AG08395 (cell line): ENCODE measurements around the gene KCNK2.
A peak's percentile ranks its signal among the peaks of the same experiment; 100 is the strongest.
"Not testable (repeated sequence)": the region's sequence is repeated elsewhere in the genome, so short reads cannot be mapped to it uniquely, and the experiment has no call there.

Source experiments
- DNase-seq: peaks from one replicate; pipeline ENCODE4 v3.0.0; 2012; ENCODE audit warnings: mixed read lengths, low spot score

Gene KCNK2

DNA sequence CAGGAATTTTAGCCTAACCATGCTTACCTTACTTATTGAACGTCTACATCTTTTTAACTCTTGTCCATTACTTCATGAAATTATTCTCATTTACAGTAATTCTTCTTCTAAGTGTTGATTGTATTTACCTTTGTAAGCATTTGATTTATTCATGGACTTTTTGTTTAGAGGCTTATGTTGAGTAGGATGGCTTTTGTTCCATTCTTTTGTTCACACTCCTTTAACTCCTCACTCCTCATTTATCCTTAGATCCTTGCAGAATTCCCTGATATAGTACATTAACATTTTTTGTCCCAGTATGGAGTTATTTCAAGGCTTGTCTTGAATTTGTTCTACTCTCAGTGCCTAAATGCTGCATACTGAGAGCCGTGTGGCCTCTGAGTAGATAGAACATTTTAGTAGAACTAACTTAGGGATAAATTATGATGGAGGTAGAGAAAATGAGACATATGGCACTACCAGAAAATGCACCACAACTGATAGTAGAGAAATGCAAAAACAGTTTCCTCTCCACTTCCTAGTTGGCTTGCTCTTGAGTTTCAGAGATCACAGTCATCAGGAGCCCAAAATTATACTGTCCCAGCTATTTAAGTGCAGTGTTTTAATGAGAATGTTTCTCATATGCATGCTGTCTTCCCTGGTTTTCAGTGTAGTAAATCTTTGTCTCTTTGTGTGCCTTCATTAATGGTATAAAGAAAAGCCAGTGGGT is 69.5 kb downstream of the KCNK2 start:
- DNase-seq, result no peak

- DNase-seq, result peak; percentile 14
These were observed 73.7 kb downstream of the KCNK2 start for GRCh38 chr1:215156232-215156631.

DNA sequence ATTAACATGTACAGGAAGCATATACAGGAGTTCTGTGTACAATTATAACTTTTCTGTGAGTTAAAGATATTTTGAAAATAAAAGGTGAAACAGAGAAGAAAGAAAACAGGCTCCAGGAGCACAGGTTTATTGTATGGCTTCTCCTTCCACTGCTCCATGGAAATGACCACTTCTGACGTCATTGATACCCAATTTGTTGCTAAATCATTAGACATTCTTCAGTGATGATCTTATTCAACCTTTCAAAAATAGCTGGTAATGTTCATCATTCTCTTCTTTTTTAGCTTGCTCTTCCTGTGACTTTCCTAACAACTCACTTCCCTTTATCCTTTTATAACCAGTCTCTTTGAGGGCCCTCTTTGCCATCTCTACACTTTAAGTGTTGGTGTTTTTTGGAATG is 77.8 kb downstream of the KCNK2 start:
- peak; percentile 35 for DNase-seq

DNA sequence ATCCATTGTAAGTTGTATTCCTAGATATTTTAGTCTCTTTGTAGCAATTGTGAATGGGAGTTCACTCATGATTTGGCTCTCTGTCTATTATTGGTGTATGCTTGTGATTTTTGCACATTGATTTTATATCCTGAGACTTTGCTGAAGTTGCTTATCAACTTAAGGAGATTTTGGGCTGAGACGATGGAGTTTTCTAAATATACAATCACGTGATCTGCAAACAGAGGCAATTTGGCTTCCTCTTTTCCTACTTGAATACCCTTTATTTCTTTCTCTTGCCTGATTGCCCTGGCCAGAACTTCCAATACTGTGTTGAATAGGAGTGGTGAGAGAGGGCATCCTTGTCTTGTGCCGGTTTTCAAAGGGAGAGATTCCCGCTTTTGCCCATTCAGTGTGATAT is 80.6 kb downstream of the KCNK2 start:
- not testable (repeated sequence) for DNase-seq

GRCh38 chr1:215166886-215167285 is 84.3 kb downstream of the KCNK2 start:
- no peak for DNase-seq

DNA sequence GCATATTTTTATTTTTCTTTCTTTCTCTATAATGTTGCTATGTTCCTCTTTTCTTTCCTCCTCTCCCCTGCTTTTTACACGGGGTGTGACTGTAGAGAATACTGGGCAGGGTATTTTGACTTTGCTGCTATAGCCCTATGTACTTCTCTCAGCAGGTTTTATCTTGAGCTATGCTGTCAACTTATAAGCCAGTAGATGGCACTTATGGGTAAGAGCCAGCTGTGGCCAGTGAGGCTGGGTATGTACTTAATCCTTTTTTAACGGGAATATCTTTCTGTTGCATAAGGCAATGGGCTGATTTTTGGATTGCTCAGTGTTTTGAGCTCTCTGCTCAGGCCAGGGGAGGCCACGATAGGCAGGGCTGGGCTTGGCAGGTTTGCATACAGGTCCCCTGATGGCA is 99.0 kb downstream of the KCNK2 start:
- no peak for DNase-seq

DNA sequence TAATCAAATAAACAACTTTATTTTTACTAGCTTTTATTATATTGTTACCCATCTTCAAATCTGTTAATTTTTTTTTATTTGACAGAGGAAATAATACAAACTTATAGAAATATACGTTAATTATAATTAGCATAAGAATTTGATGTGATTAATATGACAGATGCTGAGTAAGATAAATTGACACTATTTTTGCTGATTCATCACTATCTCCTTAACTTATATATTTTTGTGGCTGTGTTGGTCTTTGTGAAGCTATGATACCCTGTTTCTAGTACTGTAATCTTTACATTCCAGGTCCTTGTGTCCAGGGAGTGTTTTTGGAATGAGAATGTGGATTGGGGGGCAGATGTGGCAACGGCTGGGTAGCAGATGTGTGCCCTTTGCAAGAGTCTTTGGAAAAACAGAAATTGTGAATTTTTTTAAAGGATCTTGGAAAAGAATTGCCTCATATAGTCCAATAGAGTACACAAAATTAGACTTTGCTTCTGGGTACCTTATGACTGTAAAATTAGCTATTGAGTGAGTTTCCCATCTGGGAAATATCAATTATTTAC is 102.6 kb downstream of the KCNK2 start:
- no peak for DNase-seq

GRCh38 chr1:215188302-215188950 is 105.9 kb downstream of the KCNK2 start:
- no peak for DNase-seq

DNA sequence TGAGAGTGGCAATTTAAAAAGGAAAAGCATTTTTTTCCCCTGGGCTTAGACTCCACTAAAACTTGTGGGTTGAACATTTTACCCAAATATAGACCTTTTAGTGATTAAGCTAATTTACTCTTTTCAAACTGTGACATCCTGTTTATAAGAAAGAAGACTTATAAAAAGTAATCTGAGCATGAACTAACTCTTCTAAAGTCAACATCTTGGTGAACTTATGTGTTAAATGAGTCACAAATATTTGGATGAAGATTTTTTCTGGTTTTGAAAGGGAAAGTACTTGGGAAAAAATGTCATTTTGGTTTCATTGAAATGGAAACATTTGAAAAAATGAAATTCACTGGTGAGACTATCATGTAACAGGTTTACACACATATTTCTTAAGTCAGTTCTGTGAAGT is 109.8 kb downstream of the KCNK2 start:
- DNase-seq, result peak; percentile 19

- DNase-seq, result no peak
These were observed 115.5 kb downstream of the KCNK2 start for GRCh38 chr1:215198021-215198420.

DNA sequence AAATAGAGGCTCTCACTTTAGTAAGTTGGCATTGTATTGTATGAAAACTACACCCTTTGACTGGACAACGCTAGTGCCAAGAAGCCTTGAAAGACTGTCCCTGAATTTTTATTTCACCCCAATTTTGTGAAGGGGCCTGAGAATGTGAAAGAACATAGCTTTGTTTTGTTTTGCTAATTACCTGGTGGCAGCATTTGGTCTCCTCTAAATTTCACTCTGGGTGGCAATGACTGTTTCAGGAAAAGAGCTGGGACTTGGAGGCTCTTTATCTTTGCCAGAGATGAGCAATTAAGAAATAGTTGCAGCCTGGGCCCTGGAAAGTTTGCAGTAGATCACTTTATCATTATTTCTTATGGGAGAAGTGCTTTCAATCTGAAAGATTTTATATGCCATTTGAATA is 117.6 kb downstream of the KCNK2 start:
- DNase-seq, result no peak

- no peak for DNase-seq
These were observed 118.7 kb downstream of the KCNK2 start for GRCh38 chr1:215201283-215201682.

DNA sequence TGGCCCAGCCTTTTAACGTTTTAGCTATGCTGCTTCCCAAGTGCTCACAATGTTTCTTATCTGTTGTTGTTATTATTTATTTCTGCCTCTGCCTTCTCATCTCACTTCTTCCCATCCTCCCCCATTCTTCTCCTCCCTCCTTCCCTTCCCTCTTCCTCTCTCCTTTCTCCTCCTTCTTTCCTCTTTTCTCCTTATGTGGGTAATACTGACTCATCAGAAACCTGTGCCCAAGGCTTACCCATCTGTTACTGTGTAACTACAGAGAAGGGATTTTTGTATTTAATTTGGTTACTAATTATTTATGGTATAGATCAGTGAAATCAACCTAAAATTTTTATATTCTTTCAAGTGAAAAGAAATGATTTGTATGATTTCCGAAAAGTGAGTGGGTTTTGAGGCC is 120.3 kb downstream of the KCNK2 start:
- DNase-seq, result no peak

- DNase-seq, result no peak
These were observed 127.6 kb downstream of the KCNK2 start for GRCh38 chr1:215210167-215210566.

DNA sequence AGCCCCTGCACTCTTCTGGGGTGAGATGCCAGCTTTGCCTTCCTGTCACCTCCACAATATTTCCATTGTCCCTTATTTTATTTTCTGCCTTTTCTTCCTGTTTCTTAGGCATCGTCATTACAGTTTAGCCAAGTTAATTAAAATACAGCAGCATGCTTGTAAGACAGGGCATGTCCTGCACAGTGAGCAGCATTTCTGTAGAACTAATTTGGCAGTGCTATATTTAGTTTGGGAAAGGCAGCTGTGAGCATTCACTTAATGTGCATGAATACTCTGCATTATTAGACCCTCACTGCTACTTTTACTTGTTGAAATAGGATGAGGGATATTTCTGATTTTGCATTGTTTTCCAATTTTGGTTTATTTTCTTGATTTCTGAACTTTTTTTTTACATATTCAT is 133.3 kb downstream of the KCNK2 start:
- no peak for DNase-seq

DNA sequence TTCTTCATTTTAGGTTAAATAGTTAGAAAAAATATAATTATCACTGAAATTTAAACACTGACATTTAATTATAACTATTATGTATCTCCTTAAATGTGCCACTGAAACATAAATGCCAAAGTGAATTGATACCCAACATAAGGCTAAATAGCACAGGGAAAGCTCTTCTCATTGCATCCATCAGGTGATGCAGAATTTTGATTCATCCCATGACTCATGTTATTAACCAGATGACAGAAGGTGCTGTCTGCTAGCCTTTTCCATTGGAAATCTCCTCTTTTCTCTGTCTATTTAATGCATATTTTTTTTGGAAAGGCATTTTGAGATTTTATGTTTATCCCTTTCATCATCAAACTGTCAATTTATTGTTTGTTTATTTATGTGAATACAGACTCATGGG is 136.8 kb downstream of the KCNK2 start:
- DNase-seq, result no peak

DNA sequence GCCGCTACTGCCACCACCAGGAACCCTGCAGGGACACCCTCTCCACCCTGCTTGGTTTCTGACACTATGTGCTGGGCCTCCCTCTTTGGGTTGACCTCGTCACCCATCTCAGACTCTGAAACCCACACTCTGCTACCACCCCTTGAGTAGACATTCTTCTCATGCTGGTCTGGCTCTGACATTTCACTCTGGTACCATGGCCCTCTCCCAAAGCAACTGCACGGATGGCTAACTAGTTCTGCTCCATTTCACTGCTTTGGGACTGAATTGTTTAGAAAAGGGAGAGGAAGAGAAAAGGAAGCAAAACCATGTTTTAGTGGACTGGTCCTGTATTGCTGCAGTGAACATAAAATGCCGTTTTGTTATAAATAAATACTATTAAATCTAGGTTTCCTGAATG is 137.8 kb downstream of the KCNK2 start:
- no peak for DNase-seq

DNA sequence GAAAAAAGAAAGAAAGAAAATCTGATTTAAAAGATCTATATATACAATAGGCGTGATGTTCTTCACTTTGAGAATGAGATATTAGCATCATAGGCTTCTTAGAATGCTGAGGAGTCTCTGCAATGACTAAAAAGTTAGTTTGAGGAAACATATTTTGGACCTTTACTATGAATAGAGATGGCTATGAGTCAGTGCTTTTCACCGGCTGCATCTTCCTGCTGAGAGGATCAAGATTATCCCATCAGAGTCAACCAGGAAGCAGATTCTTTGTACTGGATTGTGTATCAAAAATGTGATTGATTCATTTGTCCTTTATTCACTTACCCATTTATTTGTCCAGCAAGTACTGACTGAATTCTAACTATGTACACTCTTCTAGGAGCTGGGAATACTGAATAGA is 144.2 kb downstream of the KCNK2 start:
- no peak for DNase-seq

GRCh38 chr1:215228193-215228592 is 145.7 kb downstream of the KCNK2 start:
- DNase-seq, result no peak

DNA sequence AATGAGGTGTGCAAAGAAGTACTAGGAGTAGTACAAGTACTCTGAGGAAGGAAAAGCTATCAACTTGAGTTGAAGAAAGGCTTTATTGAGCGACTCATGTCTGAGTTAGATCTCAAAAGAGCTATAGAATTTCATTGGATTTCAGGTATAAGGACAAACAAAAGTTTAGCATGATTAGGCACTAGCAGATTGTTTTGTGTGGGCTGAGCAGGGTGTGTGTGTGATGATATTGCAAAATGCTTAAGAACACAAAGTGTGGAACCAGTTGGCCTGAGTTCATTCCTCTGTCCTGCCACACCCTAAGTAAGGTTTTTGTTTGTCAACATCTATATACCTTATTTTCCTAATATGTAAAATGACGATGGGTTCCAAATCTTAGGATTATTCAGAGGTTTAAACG is 158.9 kb downstream of the KCNK2 start:
- DNase-seq, result no peak

DNA sequence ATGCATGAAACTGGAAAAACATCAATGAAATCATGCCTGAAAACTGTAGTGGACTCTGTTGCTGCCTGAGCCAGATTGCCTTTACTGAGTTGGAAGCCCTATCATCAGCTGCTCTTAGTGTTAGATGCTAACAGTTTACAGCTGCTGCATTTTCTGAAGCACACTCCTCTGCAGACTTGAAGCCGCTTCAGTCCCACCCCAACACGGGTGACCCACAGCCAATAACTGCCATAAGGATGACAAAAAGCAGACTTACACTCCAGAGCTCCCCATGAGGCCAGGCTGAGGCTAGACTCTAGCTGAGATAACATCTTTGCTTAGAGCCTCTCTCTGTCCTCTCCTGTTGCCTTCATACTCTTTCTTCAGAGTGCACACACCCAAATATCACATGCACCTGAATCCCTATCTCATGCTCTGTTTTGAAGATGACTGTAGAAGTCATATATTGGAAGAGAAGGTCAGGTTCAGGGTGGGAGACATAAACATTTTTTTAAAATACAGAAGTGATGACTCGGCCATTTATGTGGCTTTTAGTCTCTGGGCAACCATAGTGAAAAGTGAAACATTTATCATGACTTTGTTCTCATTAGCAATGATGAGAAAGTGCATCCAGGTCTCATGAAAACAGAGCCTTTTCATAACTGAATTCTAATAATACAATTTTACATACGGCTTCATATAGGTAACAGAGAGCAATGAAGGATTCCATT is 161.0 kb downstream of the KCNK2 start:
- no peak for DNase-seq

DNA sequence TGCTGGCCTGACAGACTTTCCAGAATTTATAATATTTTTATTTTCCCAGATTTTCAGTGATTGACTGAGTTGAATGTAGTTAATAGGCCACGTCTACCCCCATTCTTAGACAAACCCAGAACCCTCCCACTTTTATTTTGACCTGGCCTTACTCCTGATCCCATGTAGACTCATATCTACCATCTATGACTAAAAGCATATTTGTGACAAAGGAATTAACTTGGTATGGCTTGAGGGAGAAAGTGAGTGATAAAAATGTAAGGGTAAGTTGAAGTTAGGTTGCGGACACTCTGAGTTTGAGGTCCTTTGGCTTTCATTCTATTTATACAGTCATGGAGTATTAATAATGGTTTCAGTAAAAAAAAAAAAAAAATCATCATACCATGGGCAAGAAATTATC is 168.4 kb downstream of the KCNK2 start:
- DNase-seq, result no peak

GRCh38 chr1:215251428-215251827 is 168.9 kb downstream of the KCNK2 start:
- DNase-seq, result no peak
